ENCODE results near the gene CAMK1D.
"Not testable (repeated sequence)": the region's sequence is repeated elsewhere in the genome, so short reads cannot be mapped to it uniquely, and the experiment has no call there.

CAMK1D gene

DNA sequence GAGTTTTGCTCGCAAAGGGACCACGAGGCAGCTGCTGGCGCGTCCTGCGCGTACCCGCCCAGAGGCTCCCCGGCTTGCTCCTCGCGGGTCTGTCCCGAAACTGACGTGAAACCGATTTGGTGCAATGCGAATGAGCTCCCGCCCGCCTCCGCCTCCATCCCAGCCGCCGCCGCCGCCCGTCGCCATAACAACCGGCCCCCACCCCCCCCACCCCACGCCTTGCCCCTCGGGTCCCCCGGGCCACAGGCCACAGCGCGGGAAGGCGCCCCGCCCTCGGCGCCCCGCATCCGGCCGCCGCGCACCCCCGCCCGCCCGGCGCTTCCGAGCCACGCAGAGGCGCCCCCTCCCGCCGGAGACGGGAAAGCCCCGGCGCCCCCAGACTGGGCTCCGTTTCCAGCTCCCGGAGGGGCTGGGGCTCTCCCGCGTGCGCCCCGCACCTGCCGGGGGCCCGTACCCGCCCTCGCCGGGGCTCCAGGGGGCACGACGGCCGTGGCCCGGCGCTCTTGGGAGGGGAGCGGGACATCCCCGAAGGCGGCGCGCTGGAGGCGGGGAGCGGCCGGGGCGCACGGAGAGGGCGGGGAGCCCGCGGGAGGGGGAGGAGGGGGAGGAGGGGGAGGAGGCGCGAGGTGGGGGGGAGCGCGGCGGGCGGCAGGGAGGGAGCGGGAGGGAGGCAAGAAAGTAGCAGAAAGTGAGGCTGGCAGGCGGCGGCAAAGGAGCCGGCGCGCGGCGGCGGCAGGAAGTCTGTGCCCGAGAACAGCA, at the start of gene CAMK1D:
Gene CAMK1D (plus strand): TSS at position 678 of the 759 bp plus-strand sequence.
- DNase-seq, result peak; percentile 30

- not testable (repeated sequence) for DNase-seq
Observed at GRCh38 chr10:12301036-12301435, 48.3 kb upstream of the CAMK1D start.

DNA sequence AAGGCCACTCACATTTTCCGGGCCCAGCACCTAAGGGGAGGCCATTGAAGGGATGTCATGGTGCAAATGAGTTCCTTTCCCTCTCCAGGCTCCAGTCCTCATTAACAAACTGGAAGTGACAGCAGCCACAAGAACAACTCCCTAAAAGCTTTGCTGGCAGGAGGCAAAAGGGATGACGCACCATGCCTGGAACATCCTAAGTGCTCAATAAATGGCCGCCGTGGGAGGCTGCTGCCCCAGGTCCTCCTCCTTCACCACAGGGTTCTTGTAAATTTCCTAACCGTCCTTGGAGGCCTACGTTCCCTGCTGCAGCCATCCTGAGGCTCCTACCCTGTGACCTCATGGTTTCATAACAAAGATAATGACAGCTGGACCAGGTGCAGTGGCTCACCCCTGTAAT, 41.3 kb upstream of the CAMK1D start:
- DNase-seq, result no peak

GRCh38 chr10:12308736-12309375, 40.5 kb upstream of the CAMK1D start:
- no peak for DNase-seq

DNA sequence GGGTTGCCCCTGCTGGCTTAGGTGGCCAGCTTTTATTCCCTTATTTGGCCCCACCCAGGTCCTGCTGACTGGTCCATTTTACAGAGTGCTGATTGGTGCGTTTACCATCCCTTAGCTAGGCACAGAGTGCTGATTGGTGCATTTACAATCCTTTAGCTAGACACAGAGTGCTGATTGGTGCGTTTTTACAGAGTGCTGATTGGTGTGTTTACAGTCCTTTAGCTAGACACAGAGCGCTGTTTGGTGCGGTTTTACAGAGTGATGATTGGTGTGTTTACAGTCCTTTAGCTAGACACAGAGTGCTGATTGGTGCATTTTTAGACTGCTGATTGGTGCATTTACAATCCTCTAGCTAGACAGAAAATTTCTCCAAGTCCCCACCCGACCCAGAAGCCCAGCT, 39.6 kb upstream of the CAMK1D start:
- DNase-seq, result not testable (repeated sequence)

DNA sequence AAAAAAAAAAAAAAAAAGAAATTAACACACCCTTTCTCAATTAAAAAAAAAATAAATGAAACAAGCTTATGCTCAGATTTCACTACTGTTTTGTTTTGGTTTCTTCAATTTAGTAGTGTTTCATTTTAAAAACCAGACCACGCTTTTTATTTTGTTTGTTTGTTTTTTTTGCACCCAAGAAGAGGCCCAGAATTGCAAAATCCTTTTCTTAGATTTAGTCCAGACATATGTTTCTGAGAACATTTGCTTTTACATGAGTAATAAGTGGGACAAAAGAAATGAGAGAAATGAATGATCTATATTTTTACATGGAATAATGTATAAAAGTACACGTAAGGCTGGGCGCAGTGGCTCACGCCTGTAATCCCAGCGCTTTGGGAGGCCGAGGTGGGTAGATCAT, 34.5 kb upstream of the CAMK1D start:
- no peak for DNase-seq

GRCh38 chr10:12319076-12319475, 30.3 kb upstream of the CAMK1D start:
- no peak for DNase-seq

- no peak for DNase-seq
Observed at GRCh38 chr10:12320892-12321291, 28.5 kb upstream of the CAMK1D start.

DNA sequence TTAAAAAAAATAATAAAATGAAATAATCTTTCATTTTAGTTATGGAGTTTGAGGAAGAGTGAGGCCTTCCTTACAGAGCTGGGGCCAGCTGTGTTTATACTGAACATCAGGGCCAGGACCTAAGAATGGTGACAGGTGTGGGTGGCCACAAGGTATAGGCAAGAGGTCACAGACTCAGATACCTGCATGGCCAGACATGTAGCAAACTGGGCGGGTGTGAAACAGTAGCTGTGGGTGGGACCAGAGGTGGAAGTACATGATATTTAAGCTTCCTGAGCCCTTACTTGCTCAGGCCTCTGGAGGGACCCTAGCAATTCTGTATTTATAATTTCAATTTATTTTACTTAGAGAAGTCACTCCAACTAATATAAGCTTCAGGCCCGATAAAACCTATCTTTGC, 27.7 kb upstream of the CAMK1D start:
- DNase-seq, result no peak

- DNase-seq, result no peak
Observed at GRCh38 chr10:12322583-12323131, 26.7 kb upstream of the CAMK1D start.

- no peak for DNase-seq
Observed at GRCh38 chr10:12324530-12324929, 24.8 kb upstream of the CAMK1D start.

DNA sequence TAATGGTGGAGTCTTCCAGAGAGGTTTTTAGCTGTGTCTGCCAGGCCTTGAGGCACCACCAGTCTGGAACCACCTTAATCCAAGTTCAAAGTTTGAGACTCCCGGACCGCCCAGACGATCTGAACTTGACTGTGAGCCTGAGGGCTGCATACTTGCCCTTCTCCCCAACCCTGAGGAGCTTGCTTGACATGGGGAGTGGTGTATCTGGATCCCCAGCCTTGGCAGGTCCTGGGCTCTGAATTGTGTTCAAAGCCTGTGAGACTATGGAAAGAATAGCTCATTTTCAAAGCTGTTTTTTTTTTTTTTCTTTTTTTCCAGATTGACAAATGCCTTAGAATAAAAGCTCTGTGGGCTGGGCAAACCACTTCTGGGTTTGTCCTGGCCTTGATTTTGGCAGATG, 22.3 kb upstream of the CAMK1D start:
- DNase-seq, result no peak

DNA sequence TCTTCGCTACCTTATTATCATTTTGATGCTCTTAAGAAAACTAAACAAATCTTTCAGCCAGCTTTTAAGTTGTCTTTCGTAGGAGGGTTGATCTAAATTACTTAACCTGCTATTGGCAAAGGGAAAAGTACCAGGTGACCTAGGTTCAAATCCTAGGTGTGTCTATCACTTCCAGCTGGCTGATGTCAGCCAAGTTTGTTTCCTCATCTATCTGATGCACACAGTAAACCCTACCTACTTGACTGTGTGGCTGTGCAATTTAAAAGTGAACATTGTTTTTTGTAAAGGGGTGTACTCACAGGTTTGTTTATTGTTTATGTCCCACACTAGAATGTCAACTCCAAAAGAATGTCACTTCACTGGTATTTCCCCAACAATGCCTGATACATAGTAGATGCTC, 21.9 kb upstream of the CAMK1D start:
- no peak for DNase-seq

DNA sequence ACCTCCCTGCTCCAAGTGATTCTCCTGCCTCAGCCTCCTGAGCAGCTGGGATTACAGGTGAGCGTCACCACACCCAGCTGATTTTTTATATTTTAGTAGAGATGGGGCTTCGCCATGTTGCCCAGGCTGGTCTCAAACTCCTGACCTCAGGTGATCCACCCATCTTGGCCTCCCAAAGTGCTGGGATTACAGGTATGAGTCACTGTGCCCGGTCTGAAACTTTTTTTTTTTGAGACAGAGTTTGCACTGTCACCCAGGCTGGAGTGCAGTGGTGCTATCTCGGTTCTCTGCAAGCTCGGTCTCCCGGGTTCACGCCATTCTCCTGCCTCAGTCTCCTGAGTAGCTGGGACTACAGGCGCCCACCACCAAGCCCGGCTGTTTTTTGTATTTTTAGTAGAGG, 21.0 kb upstream of the CAMK1D start:
- DNase-seq, result not testable (repeated sequence)

- no peak for DNase-seq
Observed at GRCh38 chr10:12332572-12333379, 16.6 kb upstream of the CAMK1D start.

- DNase-seq, result peak; percentile 54
Observed at GRCh38 chr10:12333380-12334185, 15.8 kb upstream of the CAMK1D start.

GRCh38 chr10:12334186-12334530, 15.2 kb upstream of the CAMK1D start:
- no peak for DNase-seq

DNA sequence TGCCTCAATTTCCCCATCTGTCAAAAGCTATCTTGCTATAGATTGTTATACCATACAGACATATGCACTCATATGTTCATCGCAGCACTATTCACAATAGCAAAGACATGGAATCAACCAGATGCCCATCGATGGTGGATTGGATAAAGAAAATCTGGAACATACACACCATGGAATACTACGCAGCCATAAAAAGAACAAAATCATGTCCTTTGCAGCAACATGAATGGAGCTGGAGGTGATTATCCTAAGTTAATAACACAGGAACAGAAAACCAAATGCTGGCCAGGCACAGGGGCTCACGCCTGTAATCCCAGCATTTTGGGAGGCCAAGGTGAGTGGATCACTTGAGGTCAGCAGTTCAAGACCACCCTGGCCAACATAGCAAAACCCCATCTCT, 14.2 kb upstream of the CAMK1D start:
- DNase-seq, result not testable (repeated sequence)

DNA sequence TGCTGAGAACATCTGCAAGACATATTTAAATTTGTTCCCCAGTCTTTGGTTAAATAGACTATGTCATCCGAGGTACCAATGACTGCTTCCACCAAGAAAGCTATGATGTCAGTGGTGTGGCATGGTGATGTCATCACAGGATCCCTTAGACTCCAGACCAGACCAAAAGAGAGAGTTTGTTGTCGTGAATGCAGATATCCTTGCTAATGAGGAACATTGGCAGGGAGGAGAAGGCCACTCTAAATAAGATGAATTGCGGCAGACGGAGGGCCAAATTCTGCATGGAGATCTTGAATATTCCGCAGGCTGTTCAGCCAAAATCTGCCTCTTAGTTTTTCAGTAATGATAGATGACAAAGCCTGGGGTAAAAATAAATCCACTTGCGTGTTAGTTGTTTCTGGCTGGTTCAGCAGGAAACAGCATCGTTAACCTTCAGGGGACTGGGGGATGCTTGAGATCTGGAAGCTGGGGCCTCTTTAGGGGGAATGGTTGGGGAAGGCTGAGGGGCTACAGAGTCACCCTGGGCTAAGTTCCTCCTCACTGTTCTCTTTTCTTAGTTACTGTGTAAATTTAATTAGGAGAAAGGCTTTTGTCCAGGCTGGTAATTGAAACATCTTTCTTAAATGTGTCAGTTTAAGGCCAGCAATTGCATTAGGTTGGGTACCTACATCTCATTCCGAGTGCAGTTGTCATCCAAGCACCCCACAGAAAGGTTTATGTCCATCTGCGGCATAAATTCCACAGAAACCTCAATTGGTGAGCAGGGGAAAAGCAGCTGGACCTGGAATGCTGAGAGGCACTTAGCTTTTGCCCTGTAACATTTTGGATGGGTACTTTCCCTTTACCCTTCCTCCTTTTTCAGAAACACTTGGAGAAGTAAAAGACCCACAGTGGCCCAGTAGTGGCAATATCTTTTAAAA, 11.6 kb upstream of the CAMK1D start:
- DNase-seq, result no peak

DNA sequence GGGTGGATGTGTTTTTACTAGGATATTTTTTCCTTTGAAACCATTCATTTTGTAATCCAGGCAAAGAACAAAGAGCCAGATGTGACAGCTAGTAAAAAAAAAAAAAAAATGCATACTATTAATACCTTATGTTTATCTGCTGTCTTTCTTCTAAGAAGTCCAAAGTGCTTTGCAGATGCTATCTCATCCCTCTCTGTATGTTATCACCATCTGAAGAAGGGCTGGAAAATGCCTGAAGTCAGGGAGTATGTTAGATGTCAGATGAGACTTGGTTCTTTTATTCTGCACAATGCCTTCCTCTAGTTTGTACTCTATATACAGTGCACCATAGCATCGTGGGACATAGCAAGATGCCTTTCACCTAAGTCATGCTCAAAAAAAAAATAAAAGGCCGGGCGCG, 10.4 kb upstream of the CAMK1D start:
- no peak for DNase-seq

DNA sequence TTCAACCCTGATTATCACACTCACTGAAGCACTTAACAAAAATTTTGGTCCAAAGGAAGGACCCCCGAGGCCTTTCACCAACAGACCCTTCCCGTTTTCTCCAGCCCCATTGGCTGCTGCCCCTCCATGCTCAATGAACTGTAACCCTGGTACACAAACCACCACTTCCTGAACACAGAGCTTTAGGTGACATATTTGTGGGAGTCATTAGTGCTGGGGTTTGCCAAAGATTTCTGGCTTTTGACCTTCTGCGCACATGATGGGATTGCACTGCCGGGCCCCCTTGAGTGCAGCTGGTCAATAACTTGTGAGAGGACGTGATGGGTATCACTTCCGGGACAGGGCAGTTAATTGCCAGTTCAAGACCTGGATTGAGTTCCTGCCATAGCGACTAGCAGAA, 9.0 kb upstream of the CAMK1D start:
- DNase-seq, result no peak

DNA sequence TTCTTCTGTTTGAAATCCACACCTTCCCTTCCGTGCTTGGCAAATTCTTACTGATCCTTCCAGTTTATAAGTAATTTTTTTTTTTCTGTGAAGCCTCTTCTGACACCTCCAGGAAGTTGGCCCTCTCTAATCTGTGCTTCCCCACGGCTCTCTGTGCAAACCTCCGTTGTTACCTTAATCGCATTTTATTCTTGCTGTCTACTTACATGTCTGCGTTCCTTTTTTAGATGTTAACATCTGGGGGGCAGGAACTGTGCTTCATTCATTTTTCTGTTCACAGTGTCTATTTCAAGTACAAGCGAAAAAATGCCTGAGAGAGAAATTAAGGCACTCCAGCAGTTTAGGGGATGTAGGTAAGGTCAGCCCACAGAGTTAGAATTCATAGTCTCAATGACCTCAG, 8.4 kb upstream of the CAMK1D start:
- DNase-seq, result no peak

Measured in NCI-H748 treated with DMSO at 0.1 percent for 48 hours (cell line).